ENCODE measurements around the gene DICER1.

DNA sequence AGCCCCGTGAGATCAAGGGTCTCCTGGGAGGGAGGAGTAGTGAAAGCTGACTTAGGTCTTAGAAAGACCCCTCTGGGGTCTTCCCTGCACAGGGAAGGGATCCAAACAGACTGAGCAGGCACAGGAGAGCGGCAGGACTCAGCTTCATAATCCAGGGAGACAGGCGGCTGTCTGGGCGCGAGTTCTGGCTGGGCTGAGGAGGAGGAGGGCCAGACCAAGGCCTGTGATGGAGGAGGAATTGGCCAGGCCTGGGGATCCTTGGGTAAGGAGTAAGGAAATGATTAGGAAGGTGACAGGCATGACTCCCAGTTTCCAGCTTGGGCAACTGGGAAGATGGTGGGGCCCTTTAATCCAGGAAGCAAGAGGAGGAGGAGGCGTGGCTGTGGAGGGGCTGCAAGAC lies 93.1 kb downstream of the DICER1 start:
- TF ChIP-seq, protein P1, sequence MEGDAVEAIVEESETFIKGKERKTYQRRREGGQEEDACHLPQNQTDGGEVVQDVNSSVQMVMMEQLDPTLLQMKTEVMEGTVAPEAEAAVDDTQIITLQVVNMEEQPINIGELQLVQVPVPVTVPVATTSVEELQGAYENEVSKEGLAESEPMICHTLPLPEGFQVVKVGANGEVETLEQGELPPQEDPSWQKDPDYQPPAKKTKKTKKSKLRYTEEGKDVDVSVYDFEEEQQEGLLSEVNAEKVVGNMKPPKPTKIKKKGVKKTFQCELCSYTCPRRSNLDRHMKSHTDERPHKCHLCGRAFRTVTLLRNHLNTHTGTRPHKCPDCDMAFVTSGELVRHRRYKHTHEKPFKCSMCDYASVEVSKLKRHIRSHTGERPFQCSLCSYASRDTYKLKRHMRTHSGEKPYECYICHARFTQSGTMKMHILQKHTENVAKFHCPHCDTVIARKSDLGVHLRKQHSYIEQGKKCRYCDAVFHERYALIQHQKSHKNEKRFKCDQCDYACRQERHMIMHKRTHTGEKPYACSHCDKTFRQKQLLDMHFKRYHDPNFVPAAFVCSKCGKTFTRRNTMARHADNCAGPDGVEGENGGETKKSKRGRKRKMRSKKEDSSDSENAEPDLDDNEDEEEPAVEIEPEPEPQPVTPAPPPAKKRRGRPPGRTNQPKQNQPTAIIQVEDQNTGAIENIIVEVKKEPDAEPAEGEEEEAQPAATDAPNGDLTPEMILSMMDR (IDR thresholded peaks at IDR 0.05): no peak
- TF ChIP-seq POLR2A (IDR thresholded peaks at IDR 0.05) (no peak), EP300 (IDR thresholded peaks at IDR 0.05) (no peak), POLR2AphosphoS5 (IDR thresholded peaks at IDR 0.05) (no peak)
